ENCODE measurements around the gene PLEKHA4.
"Not testable (repeated sequence)": the region's sequence is repeated elsewhere in the genome, so short reads cannot be mapped to it uniquely, and the experiment has no call there.

- TF ChIP-seq CTCF (IDR thresholded peaks at IDR 0.05); EZH2 (IDR thresholded peaks at IDR 0.05; ENCODE audit: borderline replicate concordance, insufficient read depth, low read depth, low read length, poor library complexity, severe bottlenecking): not testable (repeated sequence)
These were observed 31.0 kb upstream of the PLEKHA4 start for GRCh38 chr19:48899386-48899749.
